Glomerular visceral epithelial cell (primary cell): ENCODE measurements around the gene PRR15L.

Source experiments
- DNase-seq: peaks from one replicate; pipeline ENCODE4 v3.0.0-alpha.2; 2016; ENCODE audit errors: extremely low spot score

The PRR15L gene

GRCh38 chr17:47959825-47960655 lies 2.4 kb upstream of the PRR15L start:
- no peak for DNase-seq

- peak; percentile 42 for DNase-seq
Measured at GRCh38 chr17:47956791-47957590, 692 bp downstream of the PRR15L start.

GRCh38 chr17:47955497-47956461 lies 1.9 kb downstream of the PRR15L start:
- DNase-seq: no peak

GRCh38 chr17:47953909-47954308 lies 3.8 kb downstream of the PRR15L start:
- no peak for DNase-seq

- no peak for DNase-seq
Measured at GRCh38 chr17:47952171-47953021, 5.3 kb downstream of the PRR15L start.

- no peak for DNase-seq
Measured at GRCh38 chr17:47950448-47950847, 7.2 kb downstream of the PRR15L start.

- DNase-seq: no peak
Measured at GRCh38 chr17:47949946-47950345, 7.7 kb downstream of the PRR15L start.

GRCh38 chr17:47949197-47949759 lies 8.4 kb downstream of the PRR15L start:
- DNase-seq: peak; percentile 85

- peak; percentile 35 for DNase-seq
Measured at GRCh38 chr17:47948706-47949196, 8.9 kb downstream of the PRR15L start.

- DNase-seq: peak; percentile 83
Measured at GRCh38 chr17:47946929-47947397, 10.7 kb downstream of the PRR15L start.

- no peak for DNase-seq
Measured at GRCh38 chr17:47946516-47946915, 11.2 kb downstream of the PRR15L start.

GRCh38 chr17:47945529-47946508 lies 11.9 kb downstream of the PRR15L start:
- DNase-seq: no peak

GRCh38 chr17:47945080-47945479 lies 12.6 kb downstream of the PRR15L start:
- DNase-seq: no peak

- no peak for DNase-seq
Measured at GRCh38 chr17:47942568-47942967, 15.1 kb downstream of the PRR15L start.

- DNase-seq: no peak
Measured at GRCh38 chr17:47942096-47942510, 15.6 kb downstream of the PRR15L start.

GRCh38 chr17:47941246-47942095 lies 16.2 kb downstream of the PRR15L start, which contains the start of gene PNPO:
TSS of gene PNPO (plus strand) at chr17:47941571. CDS start at chr17:47941676, 105 bp downstream.
- peak; percentile 97 for DNase-seq

GRCh38 chr17:47937941-47938340 lies 19.7 kb downstream of the PRR15L start:
- DNase-seq: no peak

GRCh38 chr17:47935961-47936360 lies 21.7 kb downstream of the PRR15L start:
- DNase-seq: peak; percentile 84
